Activated CD4-positive, alpha-beta T cell treated with anti-CD3 and anti-CD28 coated beads for 36 hours (primary cell): ENCODE data around the gene FAM131A. TPM values are rescaled to one million over a fixed set of nuclear protein-coding genes. Genes with fewer than 3 reads are reported as not detected.

Experiments
- ATAC-seq: fragments of 200-7000 bp; cut with Tn5 transposase; one replicate; pipeline ENCODE4 v1.10.0; 2021; ENCODE audit warnings: mild to moderate bottlenecking, moderate library complexity
- CTCF ChIA-PET: fragments of 350-600 bp; sonication (Branson Sonifier 250); formaldehyde crosslinking; loops from one replicate; lab custom pipeline; 2021; ENCODE audit warnings: antibody characterized with exemption; lab: Charles Lee
- POLR2A ChIA-PET: fragments of 350-600 bp; sonication (Branson Sonifier 250); formaldehyde crosslinking; loops from one replicate; lab custom pipeline; 2021; ENCODE audit warnings: antibody characterized with exemption, inconsistent platforms; lab: Charles Lee
- DNase-seq: peaks from one replicate; pipeline ENCODE4 v3.0.0-alpha.2; 2020
- H3K27ac Mint-ChIP-seq: one replicate; pipeline ENCODE4 v1.8.0; 2021; ENCODE audit warnings: mixed read lengths
- H3K27me3 Mint-ChIP-seq: one replicate; pipeline ENCODE4 v1.8.0; 2021; ENCODE audit warnings: mixed read lengths
- H3K36me3 Mint-ChIP-seq: one replicate; pipeline ENCODE4 v1.8.0; 2021; ENCODE audit warnings: low read depth, mixed read lengths
- H3K4me1 Mint-ChIP-seq: one replicate; pipeline ENCODE4 v1.8.0; 2021; ENCODE audit warnings: mixed read lengths
- H3K4me3 Mint-ChIP-seq: one replicate; pipeline ENCODE4 v1.8.0; 2021; ENCODE audit warnings: mild to moderate bottlenecking, moderate library complexity, mixed read lengths
- H3K9me3 Mint-ChIP-seq: one replicate; pipeline ENCODE4 v1.8.0; 2021; ENCODE audit warnings: low read depth, mixed read lengths
- intact Hi-C, 2 experiments: fragments of 100-400 bp; cut with DNase I in 1 of 2; cut with micrococcal nuclease in 1 of 2; formaldehyde crosslinking; loops; one replicate each; pipeline versions ENCODE4 v1.14.2 to v1.15.1; 2022 to 2024; cut with DNase I, micrococcal nuclease
- total RNA-seq, 2 experiments: library from RNA; stranded (reverse); gene quantifications; one replicate each; pipeline ENCODE4 v1.2.3, GENCODE V29; 2021

Gene FAM131A, protein sequence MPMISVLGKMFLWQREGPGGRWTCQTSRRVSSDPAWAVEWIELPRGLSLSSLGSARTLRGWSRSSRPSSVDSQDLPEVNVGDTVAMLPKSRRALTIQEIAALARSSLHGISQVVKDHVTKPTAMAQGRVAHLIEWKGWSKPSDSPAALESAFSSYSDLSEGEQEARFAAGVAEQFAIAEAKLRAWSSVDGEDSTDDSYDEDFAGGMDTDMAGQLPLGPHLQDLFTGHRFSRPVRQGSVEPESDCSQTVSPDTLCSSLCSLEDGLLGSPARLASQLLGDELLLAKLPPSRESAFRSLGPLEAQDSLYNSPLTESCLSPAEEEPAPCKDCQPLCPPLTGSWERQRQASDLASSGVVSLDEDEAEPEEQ
- 1 to 10 TPM; 3.7 to 4.5 TPM for total RNA-seq

- DNase-seq (no peak), ATAC-seq (no peak)
- no peaks in the 10 kb centered on the region for H3K27me3 Mint-ChIP-seq
- intact Hi-C loops = loop anchor here in 1 of 2 experiments (10.0 kb wide), 1 partner anchor 1597 kb away; the partner anchor contains the start of gene TRA2B
- H3K4me3 Mint-ChIP-seq = peak within 1 kb of the TSS; percentile 75
- peaks cover 54% of the 10 kb centered on the region for H3K4me1 Mint-ChIP-seq
- H3K36me3 Mint-ChIP-seq = peaks cover 30% of the 10 kb centered on the region
- ChIA-PET CTCF (interaction anchor here (0.6 to 1.4 kb wide), 5 partner anchors 25 to 824 kb away, joined by 3 to 4 read pairs (median 3); partner anchors contain the start of genes CLCN2 and POLR2H), POLR2A (interaction anchor here (0.8 to 1.0 kb wide), 3 partner anchors 17 to 21 kb away, joined by 3 to 4 read pairs (median 3); no protein-coding TSS in a partner anchor)
- peak within 1 kb of the TSS; percentile 73 for H3K27ac Mint-ChIP-seq
- H3K9me3 Mint-ChIP-seq = no peaks in the 10 kb centered on the region
These were observed at the start of gene FAM131A for GRCh38 chr3:184337399-184337714. TSS of gene FAM131A (plus strand) at chr3:184337600. CDS start at chr3:184337631, 31 bp downstream.

- H3K9me3 Mint-ChIP-seq = no peaks in the 10 kb centered on the region
- CTCF ChIA-PET = interaction anchor here (0.6 to 1.4 kb wide), 12 partner anchors 20 to 394 kb away, joined by 3 to 14 read pairs (median 4); no protein-coding TSS in a partner anchor
These were observed 47.9 kb upstream of the FAM131A start for GRCh38 chr3:184289426-184289938.

GRCh38 chr3:184290331-184290730, 47.1 kb upstream of the FAM131A start:
- intact Hi-C loops = no loop called here

More at GRCh38 chr3:184289426-184289938, 47.9 kb upstream of the FAM131A start:
- H3K4me1 Mint-ChIP-seq = no peaks in the 10 kb centered on the region
- intact Hi-C loops = loop anchor here (1.0 to 2.0 kb wide), 5 partner anchors 39 to 394 kb away; no protein-coding TSS in a partner anchor
- no peaks in the 10 kb centered on the region for H3K36me3 Mint-ChIP-seq
- H3K4me3 Mint-ChIP-seq = no peak overlapping the region
- no peak overlapping the region for H3K27ac Mint-ChIP-seq
- DNase-seq (peak; percentile 85), ATAC-seq (peak; percentile 87)
- POLR2A ChIA-PET = no interaction called here
- H3K27me3 Mint-ChIP-seq = peaks cover 9% of the 10 kb centered on the region

GRCh38 chr3:184291044-184291737, 46.2 kb upstream of the FAM131A start:
- CTCF ChIA-PET = interaction anchor here (0.6 kb wide), 1 partner anchor 123 kb away, joined by 3 read pairs; no protein-coding TSS in a partner anchor
- DNase-seq (no peak), ATAC-seq (no peak)
- Mint-ChIP-seq H3K36me3 (no peaks in the 10 kb centered on the region), H3K4me1 (no peaks in the 10 kb centered on the region), H3K9me3 (no peaks in the 10 kb centered on the region), H3K27ac (no peak overlapping the region), H3K4me3 (no peak overlapping the region), H3K27me3 (peaks cover 5% of the 10 kb centered on the region)
- intact Hi-C loops = no loop called here
- POLR2A ChIA-PET = no interaction called here

More at GRCh38 chr3:184290331-184290730, 47.1 kb upstream of the FAM131A start:
- H3K27ac Mint-ChIP-seq = no peak overlapping the region
- DNase-seq = no peak
- H3K27me3 Mint-ChIP-seq = peaks cover 9% of the 10 kb centered on the region
- H3K9me3 Mint-ChIP-seq = no peaks in the 10 kb centered on the region
- POLR2A ChIA-PET = no interaction called here
- CTCF ChIA-PET = interaction anchor here (0.6 to 1.2 kb wide), 2 partner anchors 37 to 44 kb away, joined by 3 to 4 read pairs; no protein-coding TSS in a partner anchor
- no peaks in the 10 kb centered on the region for H3K36me3 Mint-ChIP-seq
- no peak for ATAC-seq
- H3K4me3 Mint-ChIP-seq = no peak overlapping the region
- no peaks in the 10 kb centered on the region for H3K4me1 Mint-ChIP-seq

GRCh38 chr3:184291738-184292445, 45.5 kb upstream of the FAM131A start:
- Mint-ChIP-seq H3K27ac (no peak overlapping the region), H3K36me3 (no peaks in the 10 kb centered on the region), H3K9me3 (no peaks in the 10 kb centered on the region), H3K4me3 (no peak overlapping the region), H3K4me1 (no peaks in the 10 kb centered on the region), H3K27me3 (peaks cover 3% of the 10 kb centered on the region)
- POLR2A ChIA-PET = no interaction called here
- intact Hi-C loops = no loop called here
- DNase-seq (no peak), ATAC-seq (no peak)
- CTCF ChIA-PET = interaction anchor here (0.6 kb wide), 1 partner anchor 124 kb away, joined by 3 read pairs; no protein-coding TSS in a partner anchor

DNA sequence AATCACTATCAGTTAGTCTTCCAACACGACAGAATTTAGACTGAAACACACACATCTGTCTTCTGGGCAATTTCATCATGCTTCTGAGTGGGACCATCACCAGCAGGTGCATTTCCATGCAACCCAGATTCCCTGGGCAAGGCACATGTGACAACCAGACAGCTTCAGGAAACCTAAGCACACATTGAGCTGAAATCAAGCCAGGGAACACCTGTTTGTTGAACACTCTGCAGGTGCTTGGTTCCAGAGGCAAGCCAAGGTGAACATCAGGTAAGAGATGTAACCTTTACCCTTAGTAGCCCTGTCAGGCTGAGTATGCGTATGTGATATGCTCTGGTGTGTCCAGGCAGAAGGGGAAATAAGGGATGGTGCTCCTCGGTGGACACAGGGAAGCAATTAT, 41.6 kb upstream of the FAM131A start:
- H3K27me3 Mint-ChIP-seq = no peaks in the 10 kb centered on the region
- no peaks in the 10 kb centered on the region for H3K9me3 Mint-ChIP-seq
- no peak for DNase-seq
- H3K36me3 Mint-ChIP-seq = peaks cover 13% of the 10 kb centered on the region
- H3K4me3 Mint-ChIP-seq = no peak overlapping the region
- intact Hi-C loops = no loop called here
- peaks cover 12% of the 10 kb centered on the region for H3K4me1 Mint-ChIP-seq
- ChIA-PET POLR2A (no interaction called here), CTCF (interaction anchor here (0.5 to 1.7 kb wide), 3 partner anchors 9 to 114 kb away, joined by 3 to 4 read pairs (median 3); no protein-coding TSS in a partner anchor)
- H3K27ac Mint-ChIP-seq = no peak overlapping the region
- ATAC-seq = no peak

- no peak overlapping the region for H3K27ac Mint-ChIP-seq
- peaks cover 16% of the 10 kb centered on the region for H3K4me1 Mint-ChIP-seq
- DNase-seq = no peak
- ATAC-seq = no peak
- ChIA-PET POLR2A (no interaction called here), CTCF (interaction anchor here (0.6 kb wide), 1 partner anchor 1317 kb away, joined by 3 read pairs; no protein-coding TSS in a partner anchor)
- no peaks in the 10 kb centered on the region for H3K9me3 Mint-ChIP-seq
- H3K36me3 Mint-ChIP-seq = peaks cover 18% of the 10 kb centered on the region
- no peaks in the 10 kb centered on the region for H3K27me3 Mint-ChIP-seq
- no peak overlapping the region for H3K4me3 Mint-ChIP-seq
- intact Hi-C loops = no loop called here
These were observed 40.8 kb upstream of the FAM131A start for GRCh38 chr3:184296616-184297015.

DNA sequence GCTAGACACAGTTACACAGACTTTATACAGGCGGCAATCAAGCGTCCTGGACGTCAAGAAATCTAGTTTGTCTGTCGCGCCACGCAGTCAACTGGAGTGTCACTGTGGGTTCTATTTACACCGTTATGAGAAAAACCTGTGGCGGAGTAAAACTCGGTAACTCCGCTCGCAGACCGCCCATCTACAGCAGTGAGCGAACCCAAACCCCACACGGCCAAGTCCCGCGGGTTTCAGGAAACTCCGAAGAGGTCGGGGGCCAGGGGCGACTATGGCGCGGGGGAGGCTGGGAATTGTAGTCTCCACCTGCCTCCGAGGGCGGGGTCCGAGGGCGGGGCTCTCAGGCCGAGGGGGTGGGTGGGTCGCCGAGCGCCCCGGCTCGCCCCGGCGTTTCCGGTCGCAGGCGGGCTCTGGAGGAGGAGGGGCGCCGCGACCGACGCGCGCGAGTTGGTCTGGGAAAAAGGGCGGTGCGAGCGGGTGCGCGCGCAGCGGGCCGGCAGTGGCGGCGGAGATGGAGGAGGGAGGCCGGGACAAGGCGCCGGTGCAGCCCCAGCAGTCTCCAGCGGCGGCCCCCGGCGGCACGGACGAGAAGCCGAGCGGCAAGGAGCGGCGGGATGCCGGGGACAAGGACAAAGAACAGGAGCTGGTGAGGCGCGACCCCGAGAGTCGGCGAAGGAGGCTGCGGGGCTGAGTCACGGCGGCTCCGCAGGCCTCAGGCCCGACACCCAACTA, 38.5 kb upstream of the FAM131A start, which contains the start of gene PSMD2:
TSS of gene PSMD2 (plus strand) at position 483 of the 729 bp plus-strand sequence. CDS start at position 509, 26 bp downstream.
- CTCF ChIA-PET = interaction anchor here (0.6 to 1.0 kb wide), 4 partner anchors 19 to 881 kb away, joined by 3 to 5 read pairs (median 3); no protein-coding TSS in a partner anchor
- POLR2A ChIA-PET = interaction anchor here (1.1 kb wide), 1 partner anchor 143 kb away, joined by 4 read pairs; no protein-coding TSS in a partner anchor
- no peaks in the 10 kb centered on the region for H3K9me3 Mint-ChIP-seq
- H3K4me3 Mint-ChIP-seq = peak within 1 kb of the TSS; percentile 84
- H3K27ac Mint-ChIP-seq = peak within 1 kb of the TSS; percentile 81
- peak; percentile 99 for DNase-seq
- peak; percentile 96 for ATAC-seq
- H3K27me3 Mint-ChIP-seq = no peaks in the 10 kb centered on the region
- intact Hi-C loops = loop anchor here (1.0 to 2.0 kb wide), 15 partner anchors 15 to 663 kb away; partner anchors contain the start of genes AP2M1 (in 2 of the 2), EEF1AKMT4 (in 2 of the 2), EIF4G1 (in 2 of the 2) and ABCC5 (in 1 of the 2)
- peaks cover 19% of the 10 kb centered on the region for H3K4me1 Mint-ChIP-seq
- H3K36me3 Mint-ChIP-seq = peaks cover 40% of the 10 kb centered on the region

DNA sequence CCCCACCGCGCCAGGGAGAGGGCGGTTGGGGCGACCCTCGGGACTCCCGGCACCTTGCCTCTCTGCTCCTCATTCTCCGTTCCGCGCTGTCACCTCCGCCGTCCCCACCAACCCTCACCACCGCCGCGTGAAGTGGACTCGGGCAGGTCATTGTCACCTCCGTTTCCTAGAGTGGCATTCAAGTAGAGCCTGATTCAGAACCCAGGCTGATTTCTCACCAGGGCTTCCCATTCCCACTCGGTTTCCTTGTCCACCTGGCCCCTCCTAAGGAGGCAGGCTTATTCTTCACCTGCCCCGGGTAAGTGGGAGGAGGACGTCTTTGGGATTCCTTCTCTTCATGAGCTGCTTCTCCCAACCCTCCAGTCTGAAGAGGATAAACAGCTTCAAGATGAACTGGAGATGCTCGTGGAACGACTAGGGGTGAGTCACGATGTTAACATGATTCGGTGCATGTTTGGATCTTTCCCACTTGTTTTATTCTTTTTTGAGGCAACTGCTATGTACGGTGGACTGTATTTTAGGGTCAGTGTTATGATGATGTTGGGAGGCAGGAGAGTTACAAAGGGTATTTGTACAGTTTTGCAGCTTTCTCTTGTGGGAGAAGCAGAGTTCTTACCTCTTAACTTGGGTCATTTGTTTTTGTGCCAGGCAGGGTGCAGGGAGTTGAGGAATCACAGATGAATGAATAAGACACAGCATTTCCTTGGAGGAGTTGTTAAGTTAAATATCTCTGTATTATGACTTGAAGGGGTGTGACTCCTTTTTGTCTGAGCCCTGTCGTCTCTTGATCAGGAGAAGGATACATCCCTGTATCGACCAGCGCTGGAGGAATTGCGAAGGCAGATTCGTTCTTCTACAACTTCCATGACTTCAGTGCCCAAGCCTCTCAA, 37.7 kb upstream of the FAM131A start:
- Mint-ChIP-seq H3K4me1 (peaks cover 19% of the 10 kb centered on the region), H3K27ac (peak overlapping the region; percentile 78), H3K36me3 (peaks cover 47% of the 10 kb centered on the region), H3K9me3 (no peaks in the 10 kb centered on the region), H3K27me3 (no peaks in the 10 kb centered on the region), H3K4me3 (peak overlapping the region; percentile 84)
- ChIA-PET CTCF (interaction anchor here (0.6 to 1.0 kb wide), 5 partner anchors 18 to 880 kb away, joined by 3 to 5 read pairs (median 3); no protein-coding TSS in a partner anchor), POLR2A (no interaction called here)
- no peak for ATAC-seq
- DNase-seq = no peak
- intact Hi-C loops = loop anchor here (1.0 to 2.0 kb wide), 14 partner anchors 15 to 663 kb away; partner anchors contain the start of genes AP2M1 (in 2 of the 2), EEF1AKMT4 (in 2 of the 2), EIF4G1 (in 2 of the 2) and ABCC5 (in 1 of the 2)
